HepG2 (cell line): Measurements from ENCODE around the gene GPR137. TPM values are rescaled to one million over a fixed set of nuclear protein-coding genes. Genes with fewer than 3 reads are reported as not detected.

Experiments
- ATF2 ChIP-seq: sonication (generic); formaldehyde crosslinking; IDR thresholded peaks from 2 replicates; pipeline ENCODE4 v1.4.0; 2020; ENCODE audit warnings: missing genetic modification reagents
- FOXJ3 ChIP-seq: sonication (generic); formaldehyde crosslinking; IDR thresholded peaks from 2 replicates; pipeline ENCODE4 v1.4.0; 2020; ENCODE audit warnings: missing genetic modification reagents, mild to moderate bottlenecking, borderline replicate concordance
- HDAC2 ChIP-seq: sonication (generic); formaldehyde crosslinking; IDR thresholded peaks from 2 replicates; pipeline ENCODE4 v1.4.0; 2020; ENCODE audit warnings: missing genetic modification reagents
- JDP2 ChIP-seq: sonication (generic); formaldehyde crosslinking; IDR thresholded peaks from 2 replicates; pipeline ENCODE4 v1.8.1; 2022; ENCODE audit warnings: missing genetic modification reagents, borderline replicate concordance
- MIER2 ChIP-seq: IDR thresholded peaks from 2 replicates; pipeline ENCODE4 v1.6.1; 2016; ENCODE audit warnings: missing biosample characterization, missing genetic modification reagents
- NFATC3 ChIP-seq: sonication (generic); formaldehyde crosslinking; IDR thresholded peaks from 2 replicates; pipeline ENCODE4 v1.5.1; 2020; ENCODE audit warnings: mild to moderate bottlenecking, missing genetic modification reagents
- PAXIP1 ChIP-seq: sonication (generic); formaldehyde crosslinking; conservative IDR thresholded peaks from 2 replicates; pipeline ENCODE4 v1.4.0; 2020; ENCODE audit warnings: mild to moderate bottlenecking, missing genetic modification reagents, moderate library complexity
- SYNCRIP ChIP-seq: fragments of 200-400 bp; formaldehyde crosslinking; IDR thresholded peaks from 2 replicates; pipeline ENCODE4 v1.6.1; 2018; ENCODE audit warnings: mild to moderate bottlenecking, low read depth, low read length; ENCODE audit not compliant: insufficient read depth
- TEF ChIP-seq: sonication (generic); formaldehyde crosslinking; IDR thresholded peaks from 2 replicates; pipeline ENCODE4 v1.5.0; 2020; ENCODE audit warnings: missing genetic modification reagents
- TGIF2 ChIP-seq: IDR thresholded peaks from 2 replicates; pipeline ENCODE4 v1.6.1; 2016; ENCODE audit warnings: control low read depth, missing compliant biosample characterization
- ZFP82 ChIP-seq: sonication (generic); formaldehyde crosslinking; IDR thresholded peaks from 2 replicates; pipeline ENCODE4 v1.5.1; 2020; ENCODE audit warnings: mild to moderate bottlenecking, missing genetic modification reagents, borderline replicate concordance
- ZFY ChIP-seq: sonication (generic); formaldehyde crosslinking; IDR thresholded peaks from 2 replicates; pipeline ENCODE4 v1.4.0; 2020; ENCODE audit warnings: missing genetic modification reagents
- ZNF20 ChIP-seq: sonication (generic); formaldehyde crosslinking; IDR thresholded peaks from 2 replicates; pipeline ENCODE4 v1.4.0; 2020; ENCODE audit warnings: mild to moderate bottlenecking, moderate library complexity, missing genetic modification reagents
- ZNF407 ChIP-seq: sonication (generic); formaldehyde crosslinking; IDR thresholded peaks from one replicate; pipeline ENCODE4 v1.5.1; 2020; ENCODE audit warnings: mild to moderate bottlenecking, missing genetic modification reagents; ENCODE audit errors: not compliant biosample characterization
- ZNF720 ChIP-seq: sonication (generic); formaldehyde crosslinking; IDR thresholded peaks from 2 replicates; pipeline ENCODE4 v1.4.0; 2020; ENCODE audit warnings: missing genetic modification reagents
- polyA plus RNA-seq, 8 experiments: library from polyadenylated mRNA; depleted of rRNA in 3 of 8; stranded (reverse) in 7 of 8; unstranded in 1 of 8; fragments of >200 nt; fragmentation: Illumina TruSeq in 4 of 8; extraction: Trizol in 4 of 8; gene quantifications; 2 replicates each; pipeline versions ENCODE4 v1.2.1 to v1.2.3, GENCODE V29; 2011 to 2016; ENCODE audit warnings: low read depth in 4 of 8, missing spikeins in 1 of 8, mixed read lengths in 1 of 8; ENCODE audit not compliant: insufficient read depth in 1 of 8
- total RNA-seq, 5 experiments: library from RNA; depleted of rRNA; stranded (reverse); fragments of >200 nt; fragmentation: Illumina TruSeq; extraction: Trizol; gene quantifications; 2 replicates each; pipeline ENCODE4 v1.2.3, GENCODE V29; 2016; ENCODE audit warnings: low read depth in 1 of 5

The GPR137 gene
- total and polyA plus RNA-seq, 2 of the 13 experiments (the other 11 are each of a cell fraction or from before 2014, with no cell fraction given): 8.5 to 13.2 TPM

GRCh38 chr11:64240435-64241240 is 45.0 kb upstream of the GPR137 start, which contains the start of gene FKBP2 (continued):
- TF ChIP-seq PAXIP1 (CRISPR knock-in tag) (no peak; the same call in none of the 2 replicates), JDP2 (CRISPR knock-in tag) (no peak), ZNF720 (CRISPR knock-in tag) (no peak), ZFY (peak; percentile 67), ZNF20 (CRISPR knock-in tag) (no peak), ZNF407 (CRISPR knock-in tag) (peak; percentile 66), TGIF2 (CRISPR knock-in tag) (peak; percentile 66; the same call in 1 of the 2 replicates), FOXJ3 (no peak), ATF2 (CRISPR knock-in tag) (peak; percentile 51; the same call in 1 of the 2 replicates), TEF (no peak), MIER2 (CRISPR knock-in tag) (no peak), ZFP82 (0 out of 2 replicates have a peak, but pooled peaks have one; percentile 69), SYNCRIP (no peak), NFATC3 (no peak), HDAC2 (CRISPR knock-in tag) (peak; percentile 60; the same call in 1 of the 2 replicates)
